GM19395 (cell line): Measurements from ENCODE around the gene ITPA.
"Not testable (repeated sequence)": the region's sequence is repeated elsewhere in the genome, so short reads cannot be mapped to it uniquely, and the experiment has no call there.

Experiments
- ATAC-seq: cut with Tn5 transposase; IDR thresholded peaks from one replicate; pipeline ENCODE4 v1.9.1; 2021; ENCODE audit warnings: mild to moderate bottlenecking, moderate library complexity; ENCODE audit not compliant: unreplicated experiment

Gene ITPA

GRCh38 chr20:3199206-3199605 lies 10.1 kb upstream of the ITPA start:
- no peak for ATAC-seq

DNA sequence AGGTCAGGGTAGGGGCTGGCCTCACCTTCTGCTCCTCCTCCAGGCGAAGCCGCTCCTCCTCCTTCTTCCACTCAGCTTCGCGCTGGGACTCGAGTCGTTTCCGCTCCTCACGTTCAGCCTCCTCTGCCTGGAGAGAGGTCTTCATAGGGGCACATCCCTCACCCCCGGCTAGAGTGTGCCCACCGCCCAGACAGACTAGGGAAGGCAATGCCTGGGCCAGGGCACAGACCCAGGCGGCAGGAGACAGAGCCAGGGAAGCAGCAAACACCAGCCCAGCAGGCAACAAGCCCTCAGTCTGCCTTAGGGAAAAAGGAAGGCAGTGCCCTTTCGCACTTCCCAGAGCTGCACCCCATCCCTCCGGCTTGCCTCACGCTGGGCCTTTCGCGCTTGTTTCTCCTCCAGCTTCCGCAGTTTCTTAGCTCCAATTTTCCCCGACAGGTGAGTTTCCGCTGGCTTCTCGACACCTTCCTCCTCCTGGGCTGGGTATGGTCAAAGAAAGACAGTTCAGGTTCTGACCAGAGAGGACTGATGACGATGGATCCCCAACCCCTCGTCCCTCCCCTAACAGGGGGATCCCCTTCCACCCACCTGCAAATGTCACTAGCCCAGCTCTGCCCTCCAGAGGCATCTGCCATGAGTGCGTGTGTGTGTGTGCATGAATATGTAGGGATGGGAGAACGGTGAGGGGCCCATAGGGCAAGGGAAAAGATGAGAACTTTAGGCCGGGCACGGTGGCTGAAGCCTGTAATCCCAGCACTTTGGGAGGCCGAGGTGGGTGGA lies 9.1 kb upstream of the ITPA start:
- ATAC-seq: no peak

DNA sequence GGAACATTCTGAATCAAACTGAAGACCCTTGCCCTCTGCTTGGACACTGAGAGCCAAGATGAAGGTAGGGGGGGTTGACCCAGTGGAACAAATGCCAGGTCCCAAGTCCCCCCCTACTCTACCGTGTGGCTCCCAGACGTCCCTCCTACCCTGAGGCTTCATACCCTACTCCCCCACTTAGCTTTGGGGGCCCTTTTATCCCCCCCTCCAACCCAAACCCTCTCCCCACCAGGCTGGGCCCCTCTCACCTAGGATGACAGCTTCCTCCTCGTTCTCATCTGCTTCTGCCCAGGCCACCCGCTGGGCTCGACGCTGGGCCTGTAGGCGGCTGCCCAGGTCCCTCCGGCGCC lies 6.4 kb upstream of the ITPA start:
- no peak for ATAC-seq

GRCh38 chr20:3203315-3204123 lies 5.8 kb upstream of the ITPA start:
- peak; percentile 22 for ATAC-seq

GRCh38 chr20:3204124-3204794 lies 5.0 kb upstream of the ITPA start, which contains the start of gene DDRGK1:
DDRGK1 (minus strand) TSS chr20:3204682; CDS start chr20:3204627, 55 bp downstream.
- ATAC-seq: peak; percentile 79

DNA sequence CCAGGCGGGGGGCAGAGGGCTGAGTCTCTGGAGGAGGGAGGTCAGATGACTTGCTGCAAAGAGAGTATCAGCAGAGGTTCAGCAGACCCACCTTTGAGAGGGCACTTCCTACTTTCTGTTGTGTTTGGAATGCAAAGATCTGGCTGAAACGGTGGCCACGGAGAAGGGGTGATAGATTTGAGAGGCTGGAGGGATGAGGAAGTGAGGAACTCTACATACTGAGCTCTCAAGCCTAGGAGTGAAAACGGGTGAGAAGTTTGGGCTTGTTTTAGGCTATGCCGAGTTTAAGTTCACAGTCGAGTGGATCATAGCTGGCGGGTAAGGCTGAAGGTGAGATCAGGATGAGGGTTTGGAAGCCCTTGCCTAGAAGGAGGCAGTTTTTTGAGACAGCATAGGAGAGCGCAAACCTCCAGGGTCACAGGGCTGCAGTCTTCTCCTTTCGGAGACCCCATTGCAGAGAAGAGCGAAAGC lies 477 bp upstream of the ITPA start:
- ATAC-seq: peak; percentile 6

- no peak for ATAC-seq
Observed at GRCh38 chr20:3209946-3210317, 634 bp downstream of the ITPA start.

GRCh38 chr20:3210346-3210745 lies 1.0 kb downstream of the ITPA start:
- ATAC-seq: no peak

DNA sequence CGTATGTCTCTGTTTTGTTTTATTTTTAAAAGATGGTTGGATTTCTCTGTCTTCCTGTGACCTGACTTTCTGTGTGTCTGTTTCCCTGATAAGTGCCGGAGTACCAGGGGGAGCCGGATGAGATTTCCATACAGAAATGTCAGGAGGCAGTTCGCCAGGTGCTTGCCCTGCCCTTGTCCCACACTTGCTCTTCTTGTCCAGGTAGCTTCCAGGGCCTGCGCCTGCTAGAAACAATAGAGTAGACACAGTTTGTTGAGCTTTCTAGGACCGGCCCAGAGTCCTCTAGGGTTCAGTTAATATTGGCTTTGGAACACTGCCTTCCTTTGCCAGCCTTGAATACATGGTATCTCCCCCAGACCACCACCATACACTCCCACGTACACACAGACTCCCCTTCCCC lies 3.9 kb downstream of the ITPA start:
- ATAC-seq: no peak

GRCh38 chr20:3215359-3215917 lies 6.1 kb downstream of the ITPA start:
- ATAC-seq: not testable (repeated sequence)

DNA sequence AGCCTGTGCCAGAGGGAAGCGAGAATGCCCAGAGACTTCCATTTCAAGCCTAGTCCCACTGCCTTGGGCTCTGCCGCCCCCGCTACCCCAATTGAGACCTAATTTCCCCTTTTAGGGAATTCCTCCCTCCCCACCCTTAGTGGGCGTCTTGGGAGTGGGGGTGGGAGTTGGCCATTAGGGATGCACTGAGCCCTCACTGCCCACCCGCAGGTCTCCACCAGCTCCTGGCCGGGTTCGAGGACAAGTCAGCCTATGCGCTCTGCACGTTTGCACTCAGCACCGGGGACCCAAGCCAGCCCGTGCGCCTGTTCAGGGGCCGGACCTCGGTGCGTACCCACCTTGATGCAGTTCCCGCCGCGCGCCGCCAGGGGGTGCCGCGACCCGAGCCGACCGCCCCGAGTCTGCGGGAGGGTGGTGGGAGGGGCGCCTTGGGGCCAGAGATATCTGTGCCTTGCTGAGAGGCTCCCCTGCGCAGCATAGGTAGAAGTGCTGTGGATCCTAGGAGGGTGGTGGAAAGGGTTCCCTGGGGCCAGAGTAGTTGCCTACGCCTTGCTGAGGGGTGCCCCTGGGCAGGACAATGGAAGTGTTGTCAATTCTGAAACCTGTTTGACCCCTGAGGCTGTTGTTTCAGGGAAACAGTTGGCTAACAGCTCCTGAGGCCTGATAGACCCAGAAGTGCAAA lies 9.2 kb downstream of the ITPA start:
- no peak for ATAC-seq

DNA sequence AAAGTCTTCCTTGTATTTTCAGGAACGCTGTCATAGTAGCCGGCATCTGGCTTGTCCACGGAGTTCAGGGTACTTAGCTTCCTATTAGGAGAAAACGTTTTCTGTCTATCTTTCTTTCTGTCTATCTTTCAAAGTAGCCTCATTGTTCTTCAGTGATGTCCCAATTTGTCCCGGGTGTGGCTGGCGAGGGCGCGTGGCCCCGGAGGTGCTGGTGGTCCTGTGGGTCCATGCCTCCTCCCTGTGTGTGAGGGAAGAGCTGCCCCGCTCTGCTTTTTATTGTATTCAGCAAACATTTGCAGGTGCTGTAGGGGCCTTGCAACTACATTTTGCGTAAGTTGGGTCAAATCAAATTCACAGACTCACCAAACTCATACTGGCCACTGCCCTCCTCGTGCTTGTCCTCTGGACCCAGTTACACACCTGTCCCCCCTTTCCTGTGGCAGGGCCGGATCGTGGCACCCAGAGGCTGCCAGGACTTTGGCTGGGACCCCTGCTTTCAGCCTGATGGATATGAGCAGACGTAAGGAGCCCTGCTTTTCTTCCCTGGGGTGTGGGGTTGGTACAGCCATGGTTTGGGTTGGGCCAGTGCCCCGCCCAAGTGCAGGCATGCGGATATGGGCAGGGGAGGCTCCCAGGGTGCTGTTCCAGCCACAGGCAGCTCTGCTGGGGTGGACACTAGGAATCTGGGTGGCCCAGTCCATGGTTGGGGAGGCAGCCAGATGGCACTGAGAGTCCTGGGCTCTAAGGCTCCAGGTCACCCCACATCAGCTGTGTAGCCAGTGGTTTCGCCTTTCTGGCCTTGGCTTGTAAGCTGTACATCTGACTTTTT lies 12.3 kb downstream of the ITPA start:
- ATAC-seq: no peak

DNA sequence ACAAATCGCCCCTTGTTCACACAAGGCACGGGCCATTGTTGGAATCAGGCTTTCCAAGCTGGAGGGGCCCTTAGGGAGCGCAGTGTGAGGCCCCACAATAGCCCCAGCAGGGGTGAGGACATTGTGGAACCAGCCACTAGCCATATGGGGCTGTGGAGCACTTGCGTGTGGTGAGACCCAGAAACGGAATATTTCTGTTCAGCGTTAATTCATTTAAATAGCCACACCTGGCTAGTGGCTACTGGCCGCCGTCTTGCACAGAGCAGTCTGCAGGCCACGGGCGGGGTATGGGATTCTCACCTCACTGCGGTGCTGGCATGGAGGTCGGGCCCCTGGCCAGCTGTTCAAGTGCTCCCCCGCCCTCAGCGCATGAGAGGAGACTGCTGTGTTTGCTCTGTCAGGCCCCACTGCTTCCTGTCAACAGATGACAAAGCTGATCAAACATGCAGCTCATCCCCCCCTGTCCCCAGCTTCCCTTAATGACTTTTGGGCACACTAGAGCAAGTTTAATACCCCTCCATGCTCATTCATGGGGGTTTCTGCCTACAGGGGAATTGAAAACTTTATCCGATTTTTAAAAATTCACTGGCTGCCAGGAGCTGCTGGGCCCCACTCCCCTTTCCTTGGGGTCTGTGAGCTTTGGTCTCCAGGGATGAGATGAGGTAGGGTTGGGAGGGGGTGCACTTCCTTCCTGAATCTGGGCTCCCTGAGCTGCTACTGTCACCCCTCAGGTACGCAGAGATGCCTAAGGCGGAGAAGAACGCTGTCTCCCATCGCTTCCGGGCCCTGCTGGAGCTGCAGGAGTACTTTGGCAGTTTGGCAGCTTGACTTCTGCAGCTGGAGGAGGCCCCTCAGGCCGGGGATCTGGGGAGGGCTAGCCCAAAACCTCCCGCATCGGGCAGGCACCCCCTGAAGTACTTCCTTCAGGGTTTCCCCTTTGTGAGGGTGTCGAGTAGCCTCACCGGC lies 13.6 kb downstream of the ITPA start:
- ATAC-seq: peak; percentile 75

- no peak for ATAC-seq
Observed at GRCh38 chr20:3223651-3223993, 14.3 kb downstream of the ITPA start.

DNA sequence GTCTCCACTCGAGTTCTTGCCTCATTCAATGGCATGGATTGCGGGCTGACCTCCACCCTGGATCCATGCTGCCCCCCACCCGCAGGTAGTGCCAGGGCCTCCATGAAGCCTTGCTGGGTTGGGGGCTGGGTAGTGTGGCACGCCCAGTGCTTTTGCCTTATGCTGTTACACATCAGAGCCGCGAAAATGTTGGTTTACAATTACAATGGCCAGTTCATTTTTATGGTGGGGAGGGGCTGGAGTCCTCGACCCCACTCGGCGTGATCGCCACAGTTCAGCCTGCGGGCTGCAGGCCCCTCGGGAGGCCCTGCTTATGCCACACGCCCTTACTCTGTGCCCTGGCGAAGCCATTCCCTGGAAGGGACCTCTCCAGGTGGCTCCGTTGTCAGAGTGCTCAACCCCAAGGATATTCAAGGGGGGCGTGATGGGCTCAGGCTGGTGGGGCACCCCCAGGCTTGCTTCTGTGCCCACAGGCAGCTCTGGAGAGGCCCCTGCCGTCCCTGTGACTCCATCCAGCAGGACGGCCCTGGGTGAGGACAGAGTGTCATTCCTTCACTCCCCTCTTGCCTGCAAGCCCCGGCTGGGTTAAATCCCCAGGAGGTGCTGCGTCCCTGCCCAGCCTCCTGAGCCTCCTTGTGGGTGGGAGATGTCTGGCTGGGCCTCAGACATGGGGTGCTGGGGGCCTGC lies 14.8 kb downstream of the ITPA start:
- no peak for ATAC-seq

- no peak for ATAC-seq
Observed at GRCh38 chr20:3224681-3225421, 15.6 kb downstream of the ITPA start.

GRCh38 chr20:3226093-3226492 lies 16.8 kb downstream of the ITPA start:
- ATAC-seq: no peak

DNA sequence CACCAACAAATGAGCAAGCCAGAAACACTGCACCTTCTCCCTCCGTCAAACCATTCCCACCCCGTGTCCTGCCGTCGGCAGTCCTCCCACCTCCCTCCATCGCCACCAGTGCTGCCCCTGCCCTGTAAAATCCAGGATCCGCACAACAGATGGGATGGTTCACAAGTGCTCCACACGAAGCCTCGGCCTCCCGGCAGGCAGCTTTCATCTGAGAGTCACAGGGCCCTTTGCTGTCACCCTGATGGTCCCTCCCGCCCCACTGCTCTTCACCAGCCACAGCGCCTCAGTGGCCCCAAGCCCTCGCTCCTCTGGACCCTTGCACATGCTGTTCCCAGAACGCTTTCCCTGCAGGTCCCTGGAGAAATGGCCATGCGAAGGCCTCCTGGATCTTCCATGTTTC lies 17.6 kb downstream of the ITPA start:
- ATAC-seq: no peak
